Measurements from ENCODE around the gene ARL8B.
"Not testable (repeated sequence)": the region's sequence is repeated elsewhere in the genome, so short reads cannot be mapped to it uniquely, and the experiment has no call there.

The ARL8B gene

DNA sequence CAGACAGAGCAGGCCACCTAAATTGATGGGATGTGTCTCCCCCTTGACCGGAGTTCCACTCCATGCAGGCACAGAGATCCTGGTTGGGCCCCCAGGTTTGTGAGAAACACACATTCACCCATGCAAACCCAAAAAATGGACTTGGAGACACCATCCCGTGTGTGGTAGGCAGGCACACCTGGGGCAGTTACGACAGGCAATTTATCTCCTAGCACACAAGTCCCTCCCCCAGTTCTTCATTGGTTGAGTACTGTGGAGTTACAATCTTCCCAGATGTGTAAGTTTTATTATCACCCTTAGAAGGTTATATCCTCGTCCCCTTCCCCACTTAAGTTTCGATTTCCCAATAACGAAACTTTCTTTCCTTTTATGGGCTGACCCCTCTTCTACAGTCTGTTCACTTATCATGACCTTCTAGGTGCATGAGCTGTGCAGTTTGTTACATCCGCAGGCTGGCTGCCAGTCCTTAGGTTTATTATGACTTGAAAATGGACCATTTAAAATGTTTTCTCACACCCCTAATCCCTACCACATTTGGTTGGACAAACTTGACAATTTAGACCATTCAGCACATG is 27.3 kb downstream of the ARL8B start:
- no peak for DNase-seq

DNA sequence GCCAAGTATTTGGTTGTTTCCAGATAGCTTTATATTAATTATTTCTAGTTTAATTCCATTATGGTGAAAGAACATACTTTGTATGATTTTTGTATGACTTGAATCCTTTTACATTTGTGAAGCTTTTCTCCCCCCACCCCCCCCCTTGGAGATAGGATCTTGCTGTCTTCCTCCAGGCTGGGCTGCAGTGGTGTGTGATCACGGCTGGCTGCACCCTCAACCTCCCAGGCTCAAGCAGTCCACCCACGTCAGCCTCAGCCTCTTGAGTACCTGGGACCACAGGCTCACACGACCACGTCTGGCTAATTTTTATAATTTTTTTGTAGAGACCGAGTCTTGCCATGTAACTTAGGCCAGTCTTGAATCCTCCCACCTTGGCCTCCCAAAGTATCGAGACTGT is 29.5 kb downstream of the ARL8B start:
- DNase-seq = no peak

DNA sequence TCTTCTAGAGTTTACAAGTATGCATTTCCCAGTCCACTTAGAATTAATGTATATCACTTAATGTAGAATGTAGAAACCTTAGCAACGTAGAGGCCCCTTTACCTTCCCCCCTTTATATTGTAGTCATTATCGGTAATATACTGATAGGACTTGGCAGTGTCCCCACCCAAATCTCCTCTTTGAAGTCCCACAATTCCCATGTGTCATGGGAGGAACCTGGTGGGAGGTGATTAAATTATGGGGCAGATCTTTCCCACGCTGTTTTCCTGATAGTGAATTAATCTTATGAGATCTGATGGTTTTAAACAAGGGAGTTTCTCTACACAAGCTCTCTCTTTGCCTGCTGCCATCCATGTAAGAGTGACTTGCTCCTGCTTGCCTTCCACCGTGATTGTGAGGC is 31.0 kb downstream of the ARL8B start:
- DNase-seq = no peak

DNA sequence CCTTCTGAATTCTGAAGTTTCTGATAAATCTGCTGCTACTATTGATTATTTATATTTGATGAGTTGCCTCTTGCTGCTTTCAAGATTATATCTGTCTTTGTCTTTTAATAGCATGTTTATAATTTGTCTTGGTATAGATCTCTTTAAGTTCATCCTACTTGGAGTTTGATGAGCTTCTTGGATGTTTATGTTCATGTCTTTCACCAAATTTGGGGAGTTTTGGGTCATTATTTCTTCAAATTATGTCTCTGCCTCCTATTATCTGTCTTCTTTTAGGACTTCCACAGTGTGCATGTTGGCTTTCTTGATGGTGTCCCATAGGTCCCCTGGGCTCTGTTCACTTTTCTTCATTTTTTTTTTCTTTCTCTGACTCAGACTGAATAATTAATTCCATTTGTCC is 33.1 kb downstream of the ARL8B start:
- DNase-seq = no peak

DNA sequence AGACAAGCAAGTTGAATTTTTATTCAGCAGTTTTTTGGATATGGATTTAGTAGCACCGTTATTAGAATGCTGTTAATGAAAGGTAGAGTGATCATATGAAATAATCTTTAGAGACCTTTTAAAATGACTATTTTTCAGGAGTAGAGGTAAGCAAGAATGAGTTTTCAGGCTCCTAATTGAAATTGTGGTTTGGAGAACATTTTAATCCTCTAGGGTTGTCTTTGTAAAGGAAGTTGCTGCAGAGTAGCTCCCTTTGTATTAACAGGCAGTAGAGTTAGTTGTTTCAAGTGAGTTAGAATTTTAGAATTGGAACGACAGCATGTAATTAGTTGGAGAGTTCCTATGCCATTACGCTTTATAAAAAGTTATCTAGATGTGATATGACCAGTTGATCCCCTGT is 38.2 kb downstream of the ARL8B start:
- no peak for DNase-seq

DNA sequence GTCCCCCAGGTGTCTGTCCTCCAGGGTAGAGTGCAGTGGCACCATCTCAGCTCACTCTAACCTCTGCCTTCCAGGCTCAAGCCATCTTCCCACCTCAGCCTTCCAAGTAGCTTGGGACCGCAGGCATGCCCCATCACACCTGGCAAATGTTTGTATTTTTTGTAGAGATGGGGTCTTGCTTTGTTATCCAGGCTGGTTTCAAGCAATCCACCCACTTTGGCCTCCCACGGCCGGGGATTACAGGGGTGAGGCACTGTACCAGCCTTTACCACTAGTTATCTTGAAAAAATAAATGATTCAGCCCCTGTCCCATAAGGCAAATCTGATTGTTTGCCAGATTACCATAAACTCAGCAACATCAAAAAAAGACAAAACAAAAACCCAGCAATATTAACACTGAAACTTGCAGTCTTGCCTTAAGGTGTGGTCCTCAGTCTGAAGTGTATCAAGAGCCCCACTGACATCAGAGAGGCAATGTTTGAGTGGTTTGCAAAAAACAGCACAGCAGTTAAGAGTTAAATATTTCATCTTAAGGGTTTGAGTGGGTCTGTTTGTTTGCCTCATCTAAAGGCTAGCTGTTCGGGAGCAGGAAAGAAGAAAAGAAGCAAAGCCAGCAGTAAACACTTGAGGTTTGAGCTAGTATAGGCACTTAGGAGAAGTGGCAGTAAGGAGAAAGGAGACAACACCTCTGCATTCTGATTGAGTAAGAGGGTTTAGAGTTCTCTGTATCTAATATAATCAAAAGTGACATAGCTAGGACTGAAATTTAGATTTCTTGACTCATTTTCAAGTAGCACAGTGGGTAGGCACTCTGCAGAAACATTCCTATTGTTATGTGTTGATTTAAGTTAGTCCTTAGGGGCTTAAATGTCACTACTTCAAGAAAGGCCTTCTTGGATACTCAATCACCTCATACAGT is 39.1 kb downstream of the ARL8B start:
- DNase-seq = no peak

DNA sequence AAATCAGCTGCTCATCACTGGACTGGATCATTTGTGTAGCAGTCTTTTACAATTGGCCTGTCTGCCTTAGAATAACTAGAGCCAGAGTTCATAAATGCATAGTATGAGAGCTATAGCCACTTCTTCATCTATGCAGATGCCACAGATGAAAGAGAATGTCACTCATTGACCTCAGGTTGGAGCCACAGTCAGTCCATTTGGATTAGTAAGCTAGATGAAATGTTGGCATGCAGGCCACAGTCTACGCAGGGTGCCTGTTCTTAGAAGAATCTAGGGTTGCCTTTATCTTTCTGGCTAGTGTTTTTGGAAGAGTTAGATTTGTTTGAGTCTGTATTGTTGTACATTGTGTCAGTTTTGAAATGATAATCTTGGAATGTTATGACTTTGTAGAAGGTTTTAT is 40.0 kb downstream of the ARL8B start:
- no peak for DNase-seq

DNA sequence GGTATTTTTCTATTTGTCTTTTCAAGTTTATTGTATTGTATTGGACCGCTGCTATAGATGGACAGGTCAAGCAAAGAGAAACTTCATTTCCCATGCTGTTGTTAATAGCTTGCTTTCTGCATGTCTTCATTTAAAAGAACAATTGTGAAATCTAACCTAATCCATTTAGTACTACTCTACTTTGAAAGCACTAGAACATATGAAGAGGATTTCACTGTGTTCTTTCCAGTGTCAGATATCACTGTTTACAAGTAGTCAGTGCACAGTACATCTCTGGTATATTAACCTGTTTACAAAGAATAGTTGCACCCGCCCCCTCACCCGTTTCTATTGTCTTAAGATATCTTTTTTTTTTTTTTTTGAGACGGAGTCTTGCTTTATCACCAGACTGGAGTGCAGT is 43.6 kb downstream of the ARL8B start:
- DNase-seq = no peak

DNA sequence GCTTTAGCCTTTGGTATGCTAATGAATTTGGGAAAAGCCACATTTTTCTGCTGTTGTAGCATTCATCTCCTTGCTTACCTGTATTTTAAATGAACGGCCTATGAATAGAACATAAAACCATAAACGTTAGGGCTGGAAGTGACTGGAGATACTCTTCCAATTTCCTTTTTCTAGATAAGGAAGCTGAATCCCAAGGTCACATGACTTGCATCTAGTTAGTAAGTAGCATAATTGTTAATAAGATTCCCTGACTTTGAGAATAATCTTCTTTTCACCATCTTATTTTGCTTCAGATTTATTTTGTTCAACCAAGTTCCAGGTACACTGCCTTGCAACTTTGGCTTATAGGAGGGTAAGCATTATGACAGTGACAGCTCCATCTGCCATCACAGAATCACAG is 44.8 kb downstream of the ARL8B start:
- DNase-seq = no peak

DNA sequence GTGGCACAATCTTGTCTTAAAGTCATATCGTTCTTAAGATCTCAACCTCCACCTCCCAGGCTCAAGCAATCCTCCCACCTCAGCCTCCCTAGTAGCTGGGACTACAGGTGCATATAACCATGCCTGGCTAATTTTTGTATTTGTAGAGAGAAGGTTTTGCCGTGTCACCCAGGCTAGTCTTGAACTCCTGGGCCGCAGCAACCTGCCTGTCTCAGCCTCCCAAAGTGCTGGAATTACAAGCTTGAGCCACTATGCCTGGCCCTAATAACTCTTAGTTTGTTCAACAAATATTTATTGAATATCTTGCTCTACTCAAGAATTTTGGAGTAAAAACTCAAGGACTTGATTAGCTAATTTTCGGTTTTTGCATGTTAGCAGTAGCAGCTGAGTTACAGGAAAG is 46.0 kb downstream of the ARL8B start:
- no peak for DNase-seq

DNA sequence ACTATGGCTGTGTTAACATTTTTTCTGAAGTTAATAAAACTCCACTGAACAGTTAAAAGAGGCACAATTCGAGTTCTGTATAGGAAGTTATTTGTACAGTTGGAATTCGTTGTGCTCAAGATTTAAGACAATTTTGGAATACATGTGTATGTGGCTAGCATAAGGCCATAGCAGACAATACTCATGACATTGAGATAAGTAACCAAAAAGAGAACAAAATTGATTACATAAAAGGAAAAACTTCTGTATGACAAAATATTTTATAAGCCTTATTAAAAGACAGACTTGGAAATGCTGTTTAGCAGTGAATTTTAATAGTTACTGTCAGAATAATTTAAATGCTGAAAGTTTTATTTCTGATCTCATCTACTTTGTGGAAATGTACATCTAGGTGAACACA is 47.7 kb downstream of the ARL8B start:
- DNase-seq = no peak

DNA sequence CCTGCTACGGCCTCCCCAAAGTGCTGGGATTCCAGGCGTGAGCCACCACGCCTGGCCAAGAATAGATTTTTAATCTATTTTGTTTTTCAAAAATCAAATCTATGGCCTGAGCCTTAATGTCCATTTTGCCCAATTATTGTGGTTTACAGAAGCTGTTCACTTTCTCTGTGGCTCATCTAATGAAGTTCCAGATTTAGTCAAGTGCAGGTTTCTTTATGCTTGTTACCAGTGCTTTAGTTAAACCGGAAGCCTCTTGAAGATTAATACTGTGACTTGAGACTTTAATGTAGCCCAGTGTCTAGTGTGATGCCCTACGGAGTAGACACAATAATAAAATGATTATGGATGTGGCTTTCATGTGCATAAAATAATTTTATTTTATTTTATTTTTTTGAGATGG is 48.9 kb downstream of the ARL8B start:
- DNase-seq = no peak

DNA sequence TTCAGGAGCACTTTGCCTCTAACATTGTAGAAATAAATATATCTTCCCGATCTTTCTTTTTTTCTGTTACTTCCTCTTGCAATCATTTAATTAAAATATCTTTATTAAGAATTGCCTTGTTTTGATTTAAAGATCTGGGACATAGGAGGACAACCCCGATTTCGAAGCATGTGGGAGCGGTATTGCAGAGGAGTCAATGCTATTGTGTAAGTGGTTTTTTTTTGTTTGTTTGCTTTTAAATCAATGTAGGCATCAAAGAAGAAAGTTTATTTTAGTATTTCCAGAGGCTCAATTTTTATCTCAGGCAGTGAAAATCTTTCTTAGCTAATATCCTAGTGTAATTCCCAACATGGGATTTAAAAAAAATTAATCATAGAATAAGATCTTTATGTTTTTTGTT is 49.9 kb downstream of the ARL8B start:
- no peak for DNase-seq

DNA sequence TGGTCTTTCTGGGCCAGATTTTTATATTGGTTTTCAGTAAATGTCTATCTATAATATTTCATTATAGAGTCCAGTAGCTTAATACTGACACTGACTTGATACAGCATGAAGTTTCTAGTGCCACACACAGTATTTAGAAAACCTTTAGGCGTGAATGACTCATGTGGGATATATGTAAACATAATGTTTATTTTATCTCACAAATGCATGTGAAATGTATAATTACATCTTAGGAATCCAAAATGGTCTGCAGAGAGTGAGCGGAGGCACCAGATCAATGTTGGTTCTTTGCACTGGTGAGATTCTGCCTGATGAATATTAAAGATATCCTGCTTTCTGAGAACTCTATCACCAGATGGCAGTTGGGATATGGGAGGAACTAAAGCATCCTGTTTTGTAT is 56.9 kb downstream of the ARL8B start:
- not testable (repeated sequence) for DNase-seq

DNA sequence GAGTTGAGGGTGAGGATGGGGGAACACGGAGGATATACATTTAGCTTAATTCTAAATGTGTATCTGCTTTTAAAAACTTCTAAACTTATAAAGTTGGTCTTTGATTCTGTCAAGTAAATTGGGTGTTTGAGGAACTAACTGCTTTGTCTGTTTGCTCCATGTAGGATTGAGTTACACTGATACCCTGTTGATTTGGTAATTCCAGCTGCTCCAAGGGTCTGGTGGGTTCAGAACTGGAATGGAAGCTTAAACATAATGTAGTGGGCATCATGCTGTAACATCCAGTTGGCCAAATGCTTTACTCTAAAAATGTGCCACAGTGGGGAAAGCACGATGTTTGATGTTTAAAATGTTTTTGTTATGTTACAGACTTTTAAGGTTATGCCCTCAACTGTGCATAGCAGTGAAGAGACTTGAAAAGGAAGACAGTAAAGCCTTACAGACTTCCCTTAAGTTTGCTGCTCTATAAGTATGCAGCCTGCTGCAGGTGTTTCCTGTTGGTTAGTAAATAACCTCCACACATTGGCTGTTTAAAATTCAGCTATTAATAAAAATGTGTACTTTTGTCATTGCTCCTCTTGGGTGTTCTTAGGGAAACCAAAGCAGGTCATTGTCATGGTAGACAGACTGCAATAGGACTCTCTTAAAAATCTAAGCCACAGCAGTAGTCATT is 59.5 kb downstream of the ARL8B start:
- no peak for DNase-seq

DNA sequence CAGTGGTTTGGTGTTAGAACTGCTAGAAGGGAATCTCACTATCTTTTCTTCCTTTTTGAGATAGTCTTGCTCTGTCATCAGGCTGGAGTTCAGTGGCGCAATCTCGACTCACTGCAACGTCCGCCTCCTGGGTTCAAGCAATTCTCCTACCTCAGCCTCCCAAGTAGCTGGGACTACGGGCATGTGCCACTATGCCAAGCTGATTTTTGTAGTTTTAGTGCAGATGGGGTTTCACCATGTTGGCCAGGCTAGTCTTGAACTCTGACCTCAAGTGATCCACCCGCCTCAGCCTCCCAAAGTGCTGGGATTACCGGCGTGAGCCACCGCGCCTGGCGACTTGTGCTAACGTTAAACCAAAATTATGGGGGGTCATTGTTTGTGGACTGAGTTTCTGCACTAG is 61.6 kb downstream of the ARL8B start:
- DNase-seq = not testable (repeated sequence)

DNA sequence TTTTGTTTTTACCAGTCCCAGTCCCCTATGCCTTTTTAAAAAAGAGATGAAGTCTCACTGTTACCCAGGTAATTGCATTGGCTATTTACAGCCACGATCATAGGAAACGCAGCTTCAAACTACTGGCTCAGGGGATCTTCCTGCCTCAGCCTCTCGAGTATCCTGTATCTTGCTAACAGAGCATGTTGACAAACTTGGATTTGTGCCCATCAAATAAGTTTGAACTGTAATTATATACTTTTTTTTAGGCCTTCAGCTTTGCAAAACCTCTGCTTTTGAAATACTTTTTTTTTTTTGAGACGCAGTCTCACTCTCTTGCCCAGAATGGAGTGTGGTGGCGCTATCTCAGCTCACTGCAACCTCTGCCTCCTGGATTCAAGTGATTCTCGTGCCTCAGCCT is 62.4 kb downstream of the ARL8B start:
- DNase-seq = no peak

DNA sequence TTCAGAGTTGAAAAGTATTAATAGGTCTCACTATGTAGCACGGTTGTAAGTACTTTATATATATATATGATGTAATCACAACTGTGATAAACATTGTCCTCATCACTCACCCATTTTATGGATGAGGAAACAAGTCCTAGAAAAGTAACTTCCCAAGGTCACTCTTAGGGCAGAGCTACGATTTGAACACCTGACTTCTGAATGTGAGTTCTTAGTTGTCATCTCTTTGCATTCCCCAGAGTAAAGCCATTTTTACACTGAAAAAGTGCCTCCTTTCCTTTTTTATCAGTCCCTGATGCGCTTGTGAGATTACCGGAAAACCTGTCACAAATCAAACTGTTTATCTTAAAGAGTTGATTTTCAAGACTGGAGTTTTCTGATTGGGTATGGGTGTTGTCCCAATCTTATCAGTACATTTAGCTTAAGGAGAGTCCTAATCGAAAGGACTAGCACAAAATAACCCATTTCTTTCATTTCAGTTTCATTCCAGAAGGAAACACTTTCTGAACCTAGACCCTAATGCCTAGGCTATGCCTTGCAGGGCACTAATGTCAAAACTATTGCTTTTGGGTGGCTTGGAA is 63.1 kb downstream of the ARL8B start:
- no peak for DNase-seq

DNA sequence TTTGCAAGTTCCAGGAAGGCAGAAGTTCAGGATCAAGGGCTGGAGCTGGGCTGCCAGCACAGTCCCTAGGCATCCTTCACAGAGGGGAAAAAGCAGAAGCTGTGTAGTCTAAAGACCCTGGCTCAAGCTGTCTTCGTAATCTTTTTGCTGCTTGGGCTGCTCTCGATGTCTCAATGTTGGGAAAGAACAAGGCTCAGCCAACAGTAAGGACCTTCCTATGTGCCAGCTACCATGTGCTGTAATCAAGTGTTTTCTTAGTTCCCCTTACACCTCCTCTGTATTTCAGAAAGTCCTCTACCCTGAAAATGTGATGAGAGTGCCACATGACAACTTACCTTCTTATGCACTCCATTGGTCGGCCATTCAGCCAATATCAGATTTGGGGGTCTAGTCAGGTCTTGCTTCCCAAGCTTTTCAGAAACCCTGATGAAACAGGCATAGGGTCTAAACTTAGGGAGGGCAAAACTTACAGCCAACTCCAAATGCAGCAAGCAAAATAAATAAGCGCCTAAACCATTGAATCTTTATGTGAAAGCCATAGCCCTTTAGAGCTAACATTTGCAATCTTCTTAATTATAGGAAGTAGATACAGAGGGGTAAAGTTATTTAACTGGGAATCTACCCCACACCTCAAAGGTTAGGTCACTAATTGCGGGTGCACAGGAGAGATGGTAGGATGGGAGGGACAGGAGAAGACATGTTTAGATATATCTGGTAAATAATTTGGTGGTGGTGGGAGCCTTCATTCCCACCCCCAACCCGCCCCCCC is 64.2 kb downstream of the ARL8B start:
- DNase-seq = no peak

DNA sequence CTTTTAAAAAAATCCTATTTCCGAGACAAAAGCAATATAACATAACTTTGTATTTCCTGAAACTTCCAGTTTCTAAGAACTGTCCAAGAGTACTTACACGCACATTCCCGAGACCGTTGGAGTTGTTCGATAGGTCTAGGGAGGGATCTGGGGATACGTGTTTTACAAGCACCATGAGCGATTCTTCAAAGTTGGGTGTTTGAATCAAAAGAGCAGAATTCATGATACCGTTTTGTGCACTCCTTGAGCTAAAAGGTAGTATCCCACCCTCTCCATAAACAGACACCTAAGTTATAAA is 64.7 kb downstream of the ARL8B start:
- DNase-seq = no peak

DNA sequence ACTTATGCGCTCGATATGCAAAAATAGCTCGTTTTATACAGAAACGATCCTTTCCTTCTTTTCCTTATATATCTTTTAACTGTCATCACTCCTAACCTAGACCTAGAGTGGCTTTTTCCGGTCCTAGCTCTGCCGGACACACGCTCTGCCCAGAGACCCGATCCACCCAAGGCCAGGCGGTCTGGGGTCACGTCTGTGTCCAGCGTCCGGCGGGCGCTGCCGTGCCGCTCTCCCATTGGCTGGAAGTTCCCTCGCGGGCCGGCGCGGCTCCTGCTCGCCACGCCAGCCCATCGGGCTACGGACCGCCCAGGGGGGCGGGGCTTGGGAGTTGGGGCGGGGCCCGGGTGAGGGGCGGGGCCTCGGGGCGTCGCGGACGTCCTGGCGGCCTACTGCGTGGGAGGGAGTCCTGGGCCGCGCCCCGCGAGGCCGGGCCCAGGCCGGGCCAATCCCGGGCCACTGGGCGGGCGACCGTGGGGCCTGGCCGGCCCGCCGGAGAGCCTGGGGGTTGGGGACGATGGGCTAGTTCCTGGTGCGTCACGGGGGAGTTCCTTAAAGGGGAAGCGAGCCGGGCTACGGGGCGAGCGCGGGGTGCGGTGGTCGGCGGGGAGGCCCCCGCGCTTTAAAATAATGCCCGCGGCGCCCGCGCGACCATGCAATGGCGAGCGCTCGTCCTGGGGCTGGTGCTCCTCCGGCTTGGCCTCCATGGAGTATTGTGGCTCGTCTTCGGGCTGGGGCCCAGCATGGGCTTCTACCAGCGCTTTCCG is 65.2 kb downstream of the ARL8B start, which contains the start of gene EDEM1:
Gene EDEM1 (plus strand): TSS at position 552 of the 764 bp plus-strand sequence. CDS start 99 bp downstream, at position 651.
- peak; percentile 45 for DNase-seq

DNA sequence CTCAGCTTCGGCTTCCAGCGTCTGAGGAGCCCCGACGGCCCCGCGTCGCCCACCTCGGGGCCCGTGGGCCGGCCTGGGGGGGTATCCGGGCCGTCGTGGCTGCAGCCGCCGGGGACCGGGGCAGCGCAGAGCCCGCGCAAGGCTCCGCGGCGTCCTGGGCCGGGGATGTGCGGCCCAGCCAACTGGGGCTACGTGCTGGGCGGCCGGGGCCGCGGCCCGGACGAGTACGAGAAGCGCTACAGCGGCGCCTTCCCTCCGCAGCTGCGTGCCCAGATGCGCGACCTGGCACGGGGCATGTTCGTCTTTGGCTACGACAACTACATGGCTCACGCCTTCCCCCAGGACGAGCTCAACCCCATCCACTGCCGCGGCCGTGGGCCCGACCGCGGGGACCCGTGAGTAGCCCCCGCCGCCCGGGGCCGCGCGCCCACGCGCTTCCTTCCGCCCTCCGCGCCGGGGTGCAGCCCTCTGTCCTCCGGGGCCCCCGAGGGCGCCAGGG is 65.9 kb downstream of the ARL8B start:
- no peak for DNase-seq

All from NCI-H524 treated with DMSO at 0.1 percent for 48 hours (cell line).